HK-2 (cell line): ENCODE results near the gene ALDOC.

ENCODE experiments used
- DNase-seq: peaks from one replicate; pipeline ENCODE4 v3.0.0-alpha.2; 2018; ENCODE audit not compliant: unreplicated experiment

Gene ALDOC

DNA sequence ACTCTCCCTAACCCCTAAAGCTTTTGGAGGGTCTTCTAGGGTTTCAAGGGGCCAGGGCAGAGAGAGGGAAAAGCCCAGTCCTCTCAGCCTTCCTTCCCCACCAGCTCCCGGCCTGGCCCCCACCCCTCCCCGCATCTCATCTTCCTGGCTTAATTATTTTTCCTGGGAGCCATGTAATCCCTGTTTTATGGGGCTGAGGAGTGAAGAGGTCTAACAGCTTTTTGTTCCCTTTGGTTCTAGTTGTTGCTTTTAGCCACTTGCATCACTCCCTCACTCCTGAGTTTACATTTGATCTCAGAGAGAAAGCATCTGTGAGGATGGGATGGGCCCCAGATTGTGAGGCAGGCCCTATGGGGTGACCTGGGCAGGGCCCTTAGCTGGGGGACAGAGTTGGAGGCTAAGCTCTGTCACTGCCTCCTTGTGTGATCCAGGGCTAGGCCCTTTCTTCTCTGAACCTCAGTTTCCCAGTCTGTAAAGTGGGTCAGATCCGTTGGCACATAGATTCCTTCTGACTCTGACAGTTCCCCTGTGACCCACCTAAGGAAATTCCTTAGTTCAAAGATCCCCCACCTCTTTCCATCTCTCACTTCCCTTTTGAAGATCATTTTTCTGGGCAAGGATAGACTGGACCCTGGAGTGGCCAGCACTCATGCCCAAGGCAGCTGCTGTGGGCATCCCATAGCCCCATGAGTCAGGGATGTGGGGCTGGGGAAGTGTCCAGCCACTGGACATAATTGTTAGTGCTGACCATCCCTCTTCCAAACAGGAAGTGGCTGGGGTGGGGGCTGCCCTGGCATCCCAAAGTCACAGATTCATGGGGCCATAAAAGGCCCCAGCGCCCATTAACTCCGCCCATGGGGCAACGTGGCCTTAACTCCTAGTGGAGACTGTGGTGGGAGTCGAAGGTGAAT, 44.4 kb downstream of the ALDOC start:
- no peak for DNase-seq

GRCh38 chr17:28530926-28531325, 45.8 kb downstream of the ALDOC start:
- DNase-seq: no peak

GRCh38 chr17:28530250-28530649, 46.4 kb downstream of the ALDOC start:
- DNase-seq: no peak

DNA sequence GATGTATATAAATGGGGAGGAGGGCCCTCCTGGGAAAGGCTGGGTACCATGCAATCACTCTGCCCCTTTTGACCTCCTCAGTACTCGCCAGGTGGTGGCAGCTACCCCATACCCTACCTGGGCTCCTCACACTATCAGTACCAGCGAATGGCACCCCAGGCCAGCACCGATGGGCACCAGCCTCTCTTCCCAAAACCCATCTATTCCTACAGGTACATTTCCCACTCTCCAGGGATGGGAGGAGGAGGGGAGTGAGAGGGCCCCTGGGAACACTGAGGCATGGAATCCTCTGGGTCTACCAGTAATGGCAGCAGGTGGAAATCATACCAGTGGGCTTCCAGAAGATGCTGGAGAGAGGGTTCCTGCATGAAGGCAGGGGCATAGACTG, 47.7 kb downstream of the ALDOC start:
- no peak for DNase-seq

GRCh38 chr17:28528327-28529012, 48.2 kb downstream of the ALDOC start:
- DNase-seq: no peak

- DNase-seq: no peak
Measured at GRCh38 chr17:28527859-28528258, 48.8 kb downstream of the ALDOC start.

DNA sequence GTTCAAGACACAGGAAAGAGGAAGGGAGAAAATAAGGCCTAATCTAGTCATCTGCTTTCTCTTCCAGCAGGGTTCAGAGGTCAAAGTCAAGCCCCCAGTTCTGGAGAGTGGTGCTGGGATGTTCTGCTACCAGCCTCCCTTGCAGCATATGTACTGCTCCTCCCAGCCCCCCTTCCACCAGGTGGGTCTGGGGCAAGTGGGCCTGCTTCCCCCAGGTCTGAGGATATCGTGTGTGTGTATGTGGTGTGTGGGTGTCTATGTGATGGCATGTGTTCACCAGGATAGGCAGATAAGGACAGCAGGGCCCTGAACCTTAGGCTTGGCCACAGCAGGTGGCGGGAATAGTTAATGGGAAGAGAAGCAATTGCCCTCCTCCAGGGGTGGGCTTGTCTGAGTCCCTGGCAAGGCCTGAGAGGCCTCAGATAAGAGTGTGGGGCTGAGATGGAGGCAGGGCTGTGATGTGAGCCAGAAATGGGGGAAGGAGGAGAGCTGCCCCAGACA, 49.5 kb downstream of the ALDOC start:
- DNase-seq: no peak

GRCh38 chr17:28526381-28526780, 50.3 kb downstream of the ALDOC start:
- DNase-seq: no peak

DNA sequence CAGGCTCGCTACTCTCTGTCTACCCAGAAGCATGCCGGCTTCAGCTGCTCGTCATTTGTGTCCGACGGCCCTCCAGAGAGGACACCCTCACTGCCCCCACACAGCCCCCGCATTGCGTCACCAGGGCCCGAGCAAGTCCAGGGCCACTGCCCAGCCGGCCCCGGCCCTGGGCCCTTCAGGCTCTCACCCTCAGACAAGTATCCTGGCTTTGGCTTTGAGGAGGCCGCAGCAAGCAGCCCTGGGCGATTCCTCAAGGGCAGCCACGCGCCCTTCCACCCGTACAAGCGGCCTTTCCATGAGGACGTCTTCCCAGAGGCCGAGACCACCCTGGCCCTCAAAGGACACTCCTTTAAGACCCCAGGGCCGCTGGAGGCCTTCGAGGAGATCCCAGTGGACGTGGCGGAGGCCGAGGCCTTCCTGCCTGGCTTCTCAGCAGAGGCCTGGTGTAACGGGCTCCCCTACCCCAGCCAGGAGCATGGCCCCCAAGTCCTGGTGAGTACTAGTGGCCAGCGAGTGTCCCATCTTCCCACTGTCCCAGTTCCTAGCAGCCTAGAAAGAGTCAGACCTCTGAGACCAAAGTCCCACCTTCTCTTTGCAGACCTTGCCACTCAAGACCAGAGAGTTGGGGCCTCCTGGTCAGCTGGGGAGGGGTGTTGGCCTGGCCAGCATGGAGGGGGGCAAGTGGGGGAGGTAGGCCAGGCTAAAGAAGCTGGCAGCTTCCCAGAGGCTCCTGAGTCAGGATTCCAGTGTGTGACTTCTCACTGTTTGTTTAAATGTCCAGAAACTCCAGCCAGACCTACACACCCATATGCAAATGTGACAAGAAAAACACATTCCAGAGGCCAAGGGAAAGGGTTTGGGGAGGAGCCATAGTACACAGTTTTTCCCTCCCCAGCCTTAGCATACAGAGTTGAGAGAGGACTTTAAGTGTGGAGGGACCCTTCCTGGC, 51.9 kb downstream of the ALDOC start:
- no peak for DNase-seq

DNA sequence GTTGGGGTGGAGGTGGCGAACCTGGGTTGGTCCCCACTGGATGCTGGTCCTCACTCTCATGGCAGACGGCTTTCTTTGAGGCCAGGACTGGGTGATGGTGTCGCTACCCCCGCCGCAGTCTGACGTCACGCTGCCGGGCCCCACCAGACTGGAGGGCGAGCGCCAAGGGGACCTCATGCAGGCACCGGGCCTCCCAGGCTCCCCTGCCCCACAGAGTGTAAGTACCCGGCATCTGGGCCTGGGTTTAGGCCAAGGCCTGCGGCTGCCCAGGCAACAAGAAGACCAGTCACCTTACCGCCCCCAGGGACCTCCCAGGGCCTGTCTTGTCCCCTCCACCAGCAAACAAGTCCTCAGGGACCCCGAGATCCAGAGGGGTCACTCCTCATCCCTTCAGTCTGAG, 52.8 kb downstream of the ALDOC start:
- no peak for DNase-seq

GRCh38 chr17:28523186-28523585, 53.5 kb downstream of the ALDOC start:
- DNase-seq: no peak
